Liver (tissue), 9 donors: Measurements from ENCODE around the gene NYNRIN. TPM values are rescaled to one million over a fixed set of nuclear protein-coding genes. Genes with fewer than 3 reads are reported as not detected.

ENCODE experiments used
- DNase-seq: peaks from one replicate; pipeline ENCODE4 v3.0.0-alpha.2; 2017; ENCODE audit warnings: low spot score
- H3K27ac ChIP-seq, 2 donors: one replicate each; pipeline ENCODE4 v1.7.0; 2013; ENCODE audit warnings: inconsistent platforms in 2 of 2, low read length in 2 of 2, control low read depth in 1 of 2, low read depth in 1 of 2, mild to moderate bottlenecking in 1 of 2
- H3K27me3 ChIP-seq, 4 donors: one replicate each; pipeline versions ENCODE4 v1.6.1 to v1.7.0; 2013; ENCODE audit warnings: low read length in 3 of 4, inconsistent platforms in 1 of 4, mild to moderate bottlenecking in 1 of 4, moderate library complexity in 1 of 4; ENCODE audit not compliant: control insufficient read depth in 4 of 4, insufficient read depth in 4 of 4
- H3K36me3 ChIP-seq, 4 donors: one replicate each; pipeline versions ENCODE4 v1.6.1 to v1.7.0; 2013; ENCODE audit warnings: low read length in 3 of 4, mild to moderate bottlenecking in 3 of 4, low read depth in 1 of 4, moderate library complexity in 1 of 4; ENCODE audit not compliant: control insufficient read depth in 4 of 4, insufficient read depth in 3 of 4
- H3K4me1 ChIP-seq, 4 donors: one replicate each; pipeline versions ENCODE4 v1.6.1 to v1.7.0; 2013; ENCODE audit warnings: low read length in 3 of 4, mild to moderate bottlenecking in 3 of 4, moderate library complexity in 1 of 4; ENCODE audit not compliant: control insufficient read depth in 4 of 4, insufficient read depth in 4 of 4
- H3K4me3 ChIP-seq, 3 donors: one replicate each; pipeline versions ENCODE4 v1.6.1 to v1.7.0; 2013; ENCODE audit warnings: low read length in 3 of 3, control low read depth in 1 of 3, low read depth in 1 of 3, mild to moderate bottlenecking in 1 of 3
- H3K9ac ChIP-seq, 2 donors: one replicate each; pipeline ENCODE4 v1.7.0; 2013; ENCODE audit warnings: low read length in 2 of 2, mild to moderate bottlenecking in 2 of 2, moderate library complexity in 2 of 2, control low read depth in 1 of 2, low read depth in 1 of 2
- H3K9me3 ChIP-seq, 4 donors: one replicate each; pipeline versions ENCODE4 v1.6.1 to v1.7.0; 2013; ENCODE audit warnings: low read length in 3 of 4; ENCODE audit not compliant: control insufficient read depth in 4 of 4
- ATF3 ChIP-seq: IDR thresholded peaks from 2 replicates; pipeline ENCODE4 v1.6.1; 2016; ENCODE audit warnings: antibody characterized with exemption
- CTCF ChIP-seq: fragments of 150-350 bp; IDR thresholded peaks from 2 replicates; pipeline ENCODE4 v1.5.1; 2017; ENCODE audit warnings: improper control_type of control experiment, low read depth, low read length; ENCODE audit not compliant: missing input control
- EGR1 ChIP-seq, 2 donors: IDR thresholded peaks; 2 replicates each; pipeline ENCODE4 v1.6.1; 2016 to 2018; ENCODE audit warnings: antibody characterized with exemption in 2 of 2, low read depth in 2 of 2
- FOXA1 ChIP-seq: IDR thresholded peaks from 2 replicates; pipeline ENCODE4 v1.6.1; 2016; ENCODE audit warnings: antibody characterized with exemption
- FOXA2 ChIP-seq: IDR thresholded peaks from 2 replicates; pipeline ENCODE4 v1.6.1; 2016; ENCODE audit warnings: antibody characterized with exemption
- GABPA ChIP-seq, 2 donors: IDR thresholded peaks in 1 of 2; conservative IDR thresholded peaks in 1 of 2; 2 replicates each; pipeline ENCODE4 v1.6.1; 2016; ENCODE audit warnings: antibody characterized with exemption in 2 of 2, mild to moderate bottlenecking in 1 of 2, moderate library complexity in 1 of 2
- HNF4A ChIP-seq, 2 donors: conservative IDR thresholded peaks; 2 replicates each; pipeline ENCODE4 v1.6.1; 2016; ENCODE audit warnings: antibody characterized with exemption in 2 of 2, mild to moderate bottlenecking in 2 of 2
- HNF4G ChIP-seq: IDR thresholded peaks from 2 replicates; pipeline ENCODE4 v1.6.1; 2016; ENCODE audit warnings: antibody characterized with exemption
- JUND ChIP-seq, 2 donors: IDR thresholded peaks; 2 replicates each; pipeline ENCODE4 v1.6.1; 2016; ENCODE audit warnings: antibody characterized with exemption in 2 of 2
- MAX ChIP-seq: IDR thresholded peaks from 2 replicates; pipeline ENCODE4 v1.6.1; 2016; ENCODE audit warnings: antibody characterized with exemption
- NR2F2 ChIP-seq: IDR thresholded peaks from 2 replicates; pipeline ENCODE4 v1.6.1; 2016; ENCODE audit warnings: antibody characterized with exemption
- RAD21 ChIP-seq, 2 donors: IDR thresholded peaks; 2 replicates each; pipeline ENCODE4 v1.6.1; 2016; ENCODE audit warnings: antibody characterized with exemption in 2 of 2, mild to moderate bottlenecking in 2 of 2
- REST ChIP-seq: IDR thresholded peaks from 2 replicates; pipeline ENCODE4 v1.6.1; 2016; ENCODE audit warnings: antibody characterized with exemption, mild to moderate bottlenecking
- RXRA ChIP-seq, 2 donors: IDR thresholded peaks; 2 replicates each; pipeline ENCODE4 v1.6.1; 2017 to 2018; ENCODE audit warnings: antibody characterized with exemption in 2 of 2, mild to moderate bottlenecking in 1 of 2
- SP1 ChIP-seq: IDR thresholded peaks from 2 replicates; pipeline ENCODE4 v1.6.1; 2018; ENCODE audit warnings: antibody characterized with exemption, mild to moderate bottlenecking
- TAF1 ChIP-seq: conservative IDR thresholded peaks from 2 replicates; pipeline ENCODE4 v1.6.1; 2016; ENCODE audit warnings: antibody characterized with exemption, mild to moderate bottlenecking
- YY1 ChIP-seq: IDR thresholded peaks from 2 replicates; pipeline ENCODE4 v1.6.1; 2016; ENCODE audit warnings: antibody characterized with exemption, mild to moderate bottlenecking
- ZBTB33 ChIP-seq: IDR thresholded peaks from 2 replicates; pipeline ENCODE4 v1.6.1; 2016; ENCODE audit warnings: antibody characterized with exemption
- WGBS: extraction: QIAGEN DNeasy Blood & Tissue Kit; methylation state at CpG from one replicate; pipeline ENCODE4 v1.1.7; 2013; 5-methylcytosine and 5-hydroxymethylcytosine counted together
- polyA plus RNA-seq, 2 donors: library from polyadenylated mRNA; stranded (reverse) in 1 of 2; unstranded in 1 of 2; fragments of 200-250 nt in 1 of 2; fragments of >200 nt in 1 of 2; fragmentation: Nextera tagmentation in 1 of 2; extraction: Ambion mirVana in 1 of 2; gene quantifications; one replicate each; pipeline versions ENCODE4 v1.2.1 to v1.2.3, GENCODE V29; 2013 to 2015
- total RNA-seq, 2 donors: library from RNA; depleted of rRNA; stranded (reverse); fragments of >200 nt; gene quantifications; one replicate each; pipeline ENCODE4 v1.2.3, GENCODE V29; 2014
- donor health status: healthy.
- donor health status: healthy.
- donor health status: healthy.
- donor health status: healthy.
- donor health status: healthy.

The NYNRIN gene
- total and polyA plus RNA-seq, 4 donors: 0.89 to 11.0 (median 1.8) TPM

- Histone ChIP-seq H3K27ac (no peak overlapping the region), H3K4me3 (no peak overlapping the region), H3K4me1 (peaks cover 5 to 56% (median 35%) of the 10 kb centered on the region in 4 donors), H3K27me3 (no peaks in the 10 kb centered on the region), H3K9me3 (no peaks in the 10 kb centered on the region), H3K36me3 (peaks cover 8 to 41% (median 30%) of the 10 kb centered on the region in 4 donors), H3K9ac (no peak overlapping the region)
- TF ChIP-seq MAX: no peak
- TF ChIP-seq JUND (IDR thresholded peaks at IDR 0.05): no peak
- no peak for TF ChIP-seq REST
- no peak for TF ChIP-seq GABPA (IDR thresholded peaks at IDR 0.05 in 1 of 2, conservative IDR thresholded peaks at IDR 0.05 in 1 of 2)
- no peak for TF ChIP-seq RAD21 (IDR thresholded peaks at IDR 0.05)
- TF ChIP-seq SP1: no peak
- no peak for TF ChIP-seq YY1
- no peak for TF ChIP-seq RXRA (IDR thresholded peaks at IDR 0.05)
- no peak for TF ChIP-seq FOXA1
- TF ChIP-seq ZBTB33: no peak
- TF ChIP-seq HNF4G: no peak
- no peak for TF ChIP-seq TAF1
- no peak for TF ChIP-seq FOXA2
- no peak for TF ChIP-seq HNF4A (conservative IDR thresholded peaks at IDR 0.05)
- TF ChIP-seq ATF3: no peak
- TF ChIP-seq CTCF: no peak
- TF ChIP-seq NR2F2: no peak
- no peak for TF ChIP-seq EGR1 (IDR thresholded peaks at IDR 0.05; ENCODE audit: low read depth in 2 of 2)
- WGBS: 79% methylated on average over 1 of the region's 1 CpG
- DNase-seq: no peak
Measured at GRCh38 chr14:24439257-24439656, 40.5 kb downstream of the NYNRIN start.
